Osteoblast (primary cell): ENCODE measurements around the gene AFDN. TPM values are rescaled to one million over a fixed set of nuclear protein-coding genes. Genes with fewer than 3 reads are reported as not detected.

Experiments used
- DNase-seq: peaks from one replicate; pipeline ENCODE4 v3.0.0; 2011; ENCODE audit warnings: low spot score, mixed read lengths; ENCODE audit not compliant: insufficient read length; ENCODE audit errors: missing footprints
- H2AFZ ChIP-seq: 2 replicates; pipeline ENCODE4 v1.6.0; 2011; ENCODE audit warnings: mild to moderate bottlenecking, low read length
- H3K27ac ChIP-seq: 2 replicates; pipeline ENCODE4 v1.5.1; 2011; ENCODE audit warnings: mild to moderate bottlenecking, low read depth, low read length, moderate library complexity
- H3K27me3 ChIP-seq: 2 replicates; pipeline ENCODE4 v1.6.0; 2012; ENCODE audit warnings: mild to moderate bottlenecking, control low read depth, inconsistent platforms, low read length, moderate library complexity; ENCODE audit not compliant: insufficient read depth
- H3K36me3 ChIP-seq: 2 replicates; pipeline ENCODE4 v1.5.1; 2011; ENCODE audit warnings: mild to moderate bottlenecking, low read length, control low read depth, moderate library complexity; ENCODE audit not compliant: insufficient read depth
- H3K4me1 ChIP-seq: 2 replicates; pipeline ENCODE4 v1.5.1; 2011; ENCODE audit warnings: mild to moderate bottlenecking, low read length, control low read depth, moderate library complexity; ENCODE audit not compliant: insufficient read depth
- H3K4me2 ChIP-seq: 2 replicates; pipeline ENCODE4 v1.6.0; 2011; ENCODE audit warnings: mild to moderate bottlenecking, low read length; ENCODE audit not compliant: insufficient read depth
- H3K4me3 ChIP-seq: fragments of 200-600 bp; sonication (generic); 3 replicates; pipeline ENCODE4 v1.5.1; 2012; ENCODE audit warnings: mild to moderate bottlenecking, low read length, inconsistent platforms; ENCODE audit not compliant: insufficient read depth
- H3K79me2 ChIP-seq: 2 replicates; pipeline ENCODE4 v1.6.0; 2012; ENCODE audit warnings: mild to moderate bottlenecking, low read length, control low read depth, inconsistent platforms; ENCODE audit not compliant: insufficient read depth
- H3K9me3 ChIP-seq: 2 replicates; pipeline ENCODE4 v1.5.1; 2011; ENCODE audit warnings: low read depth, low read length, control low read depth
- H4K20me1 ChIP-seq: 2 replicates; pipeline ENCODE4 v1.6.0; 2012; ENCODE audit warnings: mild to moderate bottlenecking, low read length, control low read depth; ENCODE audit not compliant: insufficient read depth
- total RNA-seq: library from RNA; depleted of rRNA; stranded (reverse); fragments of >200 nt; gene quantifications from 2 replicates; pipeline ENCODE4 v1.2.3, GENCODE V29; 2012
- TF ChIP-seq, protein P1 (sequence below): IDR thresholded peaks from 2 replicates; pipeline ENCODE4 v1.5.1; 2011; ENCODE audit warnings: mild to moderate bottlenecking, low read depth, low read length, moderate library complexity; ENCODE audit errors: extremely low read depth

Gene AFDN
- total RNA-seq, 1 donor = 52.5 TPM

DNA sequence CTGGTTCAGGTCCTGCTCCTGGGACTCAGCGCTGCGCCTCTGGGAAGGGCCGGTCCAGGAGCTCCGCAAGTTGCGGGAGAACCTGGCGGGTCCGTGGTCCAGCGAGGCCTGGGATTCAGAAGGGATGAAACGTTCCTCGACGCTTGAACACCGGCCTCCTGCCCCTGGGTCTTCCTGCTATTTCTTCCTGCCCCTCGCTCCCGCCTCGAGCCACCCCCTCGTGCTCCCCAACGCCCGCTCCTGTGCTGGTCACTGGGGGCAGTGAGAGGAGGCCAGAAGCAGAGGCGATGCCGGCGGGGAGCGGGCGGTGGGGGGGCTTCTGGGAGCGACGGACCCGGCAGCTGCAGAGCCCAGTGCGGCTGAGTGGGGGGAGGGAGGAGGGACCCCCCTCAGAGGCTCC is 150.0 kb downstream of the AFDN start:
- no peak for DNase-seq
- Histone ChIP-seq H3K4me2 (no peak overlapping the region), H3K4me3 (no peak overlapping the region), H4K20me1 (no peaks in the 10 kb centered on the region), H3K4me1 (no peaks in the 10 kb centered on the region), H3K36me3 (no peaks in the 10 kb centered on the region), H2AFZ (no peak overlapping the region), H3K9me3 (no peaks in the 10 kb centered on the region), H3K27ac (no peak overlapping the region), H3K79me2 (no peaks in the 10 kb centered on the region), H3K27me3 (no peaks in the 10 kb centered on the region)
- TF ChIP-seq, protein P1, sequence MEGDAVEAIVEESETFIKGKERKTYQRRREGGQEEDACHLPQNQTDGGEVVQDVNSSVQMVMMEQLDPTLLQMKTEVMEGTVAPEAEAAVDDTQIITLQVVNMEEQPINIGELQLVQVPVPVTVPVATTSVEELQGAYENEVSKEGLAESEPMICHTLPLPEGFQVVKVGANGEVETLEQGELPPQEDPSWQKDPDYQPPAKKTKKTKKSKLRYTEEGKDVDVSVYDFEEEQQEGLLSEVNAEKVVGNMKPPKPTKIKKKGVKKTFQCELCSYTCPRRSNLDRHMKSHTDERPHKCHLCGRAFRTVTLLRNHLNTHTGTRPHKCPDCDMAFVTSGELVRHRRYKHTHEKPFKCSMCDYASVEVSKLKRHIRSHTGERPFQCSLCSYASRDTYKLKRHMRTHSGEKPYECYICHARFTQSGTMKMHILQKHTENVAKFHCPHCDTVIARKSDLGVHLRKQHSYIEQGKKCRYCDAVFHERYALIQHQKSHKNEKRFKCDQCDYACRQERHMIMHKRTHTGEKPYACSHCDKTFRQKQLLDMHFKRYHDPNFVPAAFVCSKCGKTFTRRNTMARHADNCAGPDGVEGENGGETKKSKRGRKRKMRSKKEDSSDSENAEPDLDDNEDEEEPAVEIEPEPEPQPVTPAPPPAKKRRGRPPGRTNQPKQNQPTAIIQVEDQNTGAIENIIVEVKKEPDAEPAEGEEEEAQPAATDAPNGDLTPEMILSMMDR = no peak

- Histone ChIP-seq H3K27ac (no peak overlapping the region), H4K20me1 (no peaks in the 10 kb centered on the region), H3K36me3 (no peaks in the 10 kb centered on the region), H3K79me2 (no peaks in the 10 kb centered on the region), H3K4me2 (no peak overlapping the region), H3K9me3 (no peaks in the 10 kb centered on the region), H3K4me3 (no peak overlapping the region), H3K27me3 (no peaks in the 10 kb centered on the region), H2AFZ (no peak overlapping the region), H3K4me1 (no peaks in the 10 kb centered on the region)
- TF ChIP-seq, protein P1 = no peak
- DNase-seq = no peak
These were observed 151.2 kb downstream of the AFDN start for GRCh38 chr6:167977717-167978467.

DNA sequence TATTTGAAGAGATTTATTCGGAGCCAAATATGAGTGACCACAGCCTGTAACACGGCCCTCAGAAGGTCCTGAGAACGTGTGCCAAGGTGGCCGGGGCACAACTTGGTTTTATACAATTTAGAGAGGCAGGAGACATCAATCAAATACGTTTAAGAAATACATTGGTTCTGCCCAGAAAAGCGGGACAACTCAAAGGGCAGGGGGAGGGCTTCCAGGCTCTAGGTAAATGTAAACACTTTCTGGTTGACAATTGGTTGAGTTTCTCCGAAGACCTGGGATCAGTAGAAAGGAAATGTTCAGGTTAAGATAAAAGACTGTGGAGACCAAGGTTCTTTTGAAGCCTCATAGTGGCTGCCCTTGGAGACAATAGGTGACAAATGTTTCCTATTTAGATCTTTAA is 151.9 kb downstream of the AFDN start:
- no peak overlapping the region for H3K4me2 ChIP-seq
- no peak overlapping the region for H3K4me3 ChIP-seq
- H3K79me2 ChIP-seq = no peaks in the 10 kb centered on the region
- no peaks in the 10 kb centered on the region for H3K27me3 ChIP-seq
- no peaks in the 10 kb centered on the region for H3K4me1 ChIP-seq
- H4K20me1 ChIP-seq = no peaks in the 10 kb centered on the region
- H2AFZ ChIP-seq = no peak overlapping the region
- no peaks in the 10 kb centered on the region for H3K9me3 ChIP-seq
- DNase-seq = no peak
- H3K27ac ChIP-seq = no peak overlapping the region
- H3K36me3 ChIP-seq = no peaks in the 10 kb centered on the region
- TF ChIP-seq, protein P1 = no peak

- no peaks in the 10 kb centered on the region for H3K79me2 ChIP-seq
- H3K27me3 ChIP-seq = no peaks in the 10 kb centered on the region
- H3K9me3 ChIP-seq = no peaks in the 10 kb centered on the region
- DNase-seq = no peak
- H3K4me1 ChIP-seq = no peaks in the 10 kb centered on the region
- H3K27ac ChIP-seq = no peak overlapping the region
- H3K4me3 ChIP-seq = no peak overlapping the region
- no peaks in the 10 kb centered on the region for H4K20me1 ChIP-seq
- H3K36me3 ChIP-seq = no peaks in the 10 kb centered on the region
- TF ChIP-seq, protein P1 = no peak
- no peak overlapping the region for H2AFZ ChIP-seq
- H3K4me2 ChIP-seq = no peak overlapping the region
These were observed 152.9 kb downstream of the AFDN start for GRCh38 chr6:167979436-167980139.
